Lung (tissue), 12 donors: Measurements from ENCODE around the gene GPATCH4. TPM values are rescaled to one million over a fixed set of nuclear protein-coding genes. Genes with fewer than 3 reads are reported as not detected.

Source experiments
- ATAC-seq: fragments of 200-7000 bp; cut with Tn5 transposase; one replicate; pipeline ENCODE4 v1.9.1; 2020; ENCODE audit warnings: moderate number of reproducible peaks; ENCODE audit not compliant: insufficient read depth, low FRiP score
- DNase-seq, 3 donors: peaks; one replicate each; pipeline ENCODE4 v3.0.0-alpha.2; 2013 to 2017
- H3K27ac ChIP-seq, 2 donors: one replicate each; pipeline ENCODE4 v1.5.1; 2013; ENCODE audit warnings: mild to moderate bottlenecking in 2 of 2, moderate library complexity in 2 of 2, control low read depth in 1 of 2, inconsistent platforms in 1 of 2, low read depth in 1 of 2, low read length in 1 of 2
- H3K27me3 ChIP-seq, 3 donors: one replicate each; pipeline ENCODE4 v1.5.1; 2013; ENCODE audit warnings: low read length in 2 of 3; ENCODE audit not compliant: control insufficient read depth in 3 of 3, insufficient read depth in 3 of 3
- H3K36me3 ChIP-seq, 4 donors: one replicate each; pipeline ENCODE4 v1.5.1; 2013; ENCODE audit warnings: low read length in 4 of 4, mild to moderate bottlenecking in 1 of 4, moderate library complexity in 1 of 4; ENCODE audit not compliant: control insufficient read depth in 4 of 4, insufficient read depth in 4 of 4
- H3K4me1 ChIP-seq, 5 donors: one replicate each; pipeline ENCODE4 v1.5.1; 2013; ENCODE audit warnings: low read length in 5 of 5, mild to moderate bottlenecking in 2 of 5, moderate library complexity in 1 of 5; ENCODE audit not compliant: control insufficient read depth in 5 of 5, insufficient read depth in 5 of 5
- H3K4me3 ChIP-seq: one replicate; pipeline ENCODE4 v1.5.1; 2013; ENCODE audit warnings: mild to moderate bottlenecking, control low read depth, moderate library complexity
- H3K9ac ChIP-seq, 2 donors: one replicate each; pipeline ENCODE4 v1.5.1; 2013; ENCODE audit warnings: low read length in 2 of 2, control low read depth in 1 of 2; ENCODE audit not compliant: insufficient read depth in 1 of 2
- H3K9me3 ChIP-seq, 4 donors: one replicate each; pipeline ENCODE4 v1.5.1; 2013; ENCODE audit warnings: low read length in 3 of 4, mild to moderate bottlenecking in 1 of 4, moderate library complexity in 1 of 4; ENCODE audit not compliant: control insufficient read depth in 4 of 4, insufficient read depth in 3 of 4
- WGBS, 2 donors: extraction: QIAGEN DNeasy Blood & Tissue Kit; methylation state at CpG; one replicate each; pipeline ENCODE4 v1.1.7; 2013; 5-methylcytosine and 5-hydroxymethylcytosine counted together
- polyA plus RNA-seq, 2 donors: library from polyadenylated mRNA; stranded (reverse); fragments of 200-250 nt; gene quantifications; one replicate each; pipeline ENCODE4 v1.2.1, GENCODE V29; 2013
- total RNA-seq, 2 donors: library from RNA; depleted of rRNA in 1 of 2; stranded (reverse); fragments of >200 nt in 1 of 2; gene quantifications; one replicate each; pipeline ENCODE4 v1.2.1, GENCODE V29; 2014 to 2021
- TF ChIP-seq, protein P1 (sequence below): IDR thresholded peaks from 2 replicates; pipeline ENCODE4 v1.5.1; 2012; ENCODE audit warnings: mild to moderate bottlenecking; ENCODE audit errors: control extremely low read depth, extremely low read depth
- donor health status: control.
- donor health status: control.
- donor health status: Bipolar disorder and iron deficiency.
- donor health status: healthy.
- donor health status: DM: yes; HTN: yes; CAD: no.

Gene GPATCH4
- total and polyA plus RNA-seq, 4 donors = 11.9 to 34.3 (median 24.6) TPM

DNA sequence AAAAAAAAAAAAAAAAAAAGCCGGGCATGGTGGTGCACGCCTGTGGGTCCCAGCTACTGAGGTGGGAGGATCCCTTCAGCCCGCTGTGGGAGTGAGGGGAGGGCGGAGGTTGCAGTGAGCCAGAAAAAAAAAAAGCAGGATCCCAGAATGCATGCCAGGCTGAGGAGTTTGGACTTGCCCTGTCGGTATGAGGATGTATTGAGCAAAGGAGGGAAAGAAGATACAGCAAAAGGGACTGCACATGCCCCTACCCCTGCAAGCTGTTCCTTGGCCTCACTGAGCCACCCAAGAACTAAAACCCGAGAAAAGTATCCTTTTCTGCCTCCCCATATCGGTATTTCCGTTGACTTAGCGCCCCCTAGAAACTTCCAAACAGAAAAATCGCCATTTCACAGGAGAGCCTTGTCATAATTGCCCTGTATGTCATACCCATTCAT, 1.3 kb upstream of the GPATCH4 start:
- 36 to 47% methylated on average over 9 to 10 of the region's 10 CpGs for WGBS, 2 donors
- ATAC-seq = no peak
- no peaks in the 10 kb centered on the region for H3K27me3 ChIP-seq
- peaks cover 3 to 10% (median 6%) of the 10 kb centered on the region in 5 donors for H3K4me1 ChIP-seq
- no peak overlapping the region for H3K4me3 ChIP-seq
- H3K36me3 ChIP-seq = peaks cover 3 to 10% (median 5%) of the 10 kb centered on the region in 4 donors
- H3K27ac ChIP-seq = no peak overlapping the region
- DNase-seq = no peak
- TF ChIP-seq, protein P1, sequence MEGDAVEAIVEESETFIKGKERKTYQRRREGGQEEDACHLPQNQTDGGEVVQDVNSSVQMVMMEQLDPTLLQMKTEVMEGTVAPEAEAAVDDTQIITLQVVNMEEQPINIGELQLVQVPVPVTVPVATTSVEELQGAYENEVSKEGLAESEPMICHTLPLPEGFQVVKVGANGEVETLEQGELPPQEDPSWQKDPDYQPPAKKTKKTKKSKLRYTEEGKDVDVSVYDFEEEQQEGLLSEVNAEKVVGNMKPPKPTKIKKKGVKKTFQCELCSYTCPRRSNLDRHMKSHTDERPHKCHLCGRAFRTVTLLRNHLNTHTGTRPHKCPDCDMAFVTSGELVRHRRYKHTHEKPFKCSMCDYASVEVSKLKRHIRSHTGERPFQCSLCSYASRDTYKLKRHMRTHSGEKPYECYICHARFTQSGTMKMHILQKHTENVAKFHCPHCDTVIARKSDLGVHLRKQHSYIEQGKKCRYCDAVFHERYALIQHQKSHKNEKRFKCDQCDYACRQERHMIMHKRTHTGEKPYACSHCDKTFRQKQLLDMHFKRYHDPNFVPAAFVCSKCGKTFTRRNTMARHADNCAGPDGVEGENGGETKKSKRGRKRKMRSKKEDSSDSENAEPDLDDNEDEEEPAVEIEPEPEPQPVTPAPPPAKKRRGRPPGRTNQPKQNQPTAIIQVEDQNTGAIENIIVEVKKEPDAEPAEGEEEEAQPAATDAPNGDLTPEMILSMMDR = no peak
- H3K9ac ChIP-seq = no peak overlapping the region
- H3K9me3 ChIP-seq = no peaks in the 10 kb centered on the region

DNA sequence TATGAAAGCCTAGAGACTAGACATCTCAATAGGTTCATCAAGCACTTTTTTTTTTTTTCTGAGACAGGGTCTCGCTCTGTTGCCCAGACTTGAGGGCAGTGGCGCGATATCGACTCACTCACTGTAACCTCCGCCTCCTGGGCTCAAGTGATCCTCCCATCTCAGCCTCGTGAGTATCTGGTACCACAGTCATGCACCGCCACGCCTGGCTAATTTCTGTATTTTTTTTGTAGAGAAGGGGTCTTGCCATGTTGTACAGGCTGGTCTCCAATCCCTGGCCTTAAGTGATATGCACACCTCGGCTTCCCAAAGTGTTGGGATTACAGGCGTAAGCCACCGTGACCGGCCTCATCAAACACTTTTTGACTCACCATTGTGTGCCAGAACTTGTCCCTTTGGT, 613 bp upstream of the GPATCH4 start:
- Histone ChIP-seq H3K4me3 (no peak overlapping the region), H3K4me1 (peaks cover 3 to 10% (median 6%) of the 10 kb centered on the region in 5 donors), H3K9ac (peak overlapping the region; percentile 31 to 73), H3K36me3 (peaks cover 3 to 11% (median 9%) of the 10 kb centered on the region in 4 donors), H3K27me3 (no peaks in the 10 kb centered on the region), H3K9me3 (no peaks in the 10 kb centered on the region), H3K27ac (peak overlapping the region in 1 of 2 donors; percentile 63)
- 77 to 79% methylated on average over 12 of the region's 12 CpGs for WGBS, 2 donors
- no peak for DNase-seq
- TF ChIP-seq, protein P1 = no peak
- ATAC-seq = no peak

DNA sequence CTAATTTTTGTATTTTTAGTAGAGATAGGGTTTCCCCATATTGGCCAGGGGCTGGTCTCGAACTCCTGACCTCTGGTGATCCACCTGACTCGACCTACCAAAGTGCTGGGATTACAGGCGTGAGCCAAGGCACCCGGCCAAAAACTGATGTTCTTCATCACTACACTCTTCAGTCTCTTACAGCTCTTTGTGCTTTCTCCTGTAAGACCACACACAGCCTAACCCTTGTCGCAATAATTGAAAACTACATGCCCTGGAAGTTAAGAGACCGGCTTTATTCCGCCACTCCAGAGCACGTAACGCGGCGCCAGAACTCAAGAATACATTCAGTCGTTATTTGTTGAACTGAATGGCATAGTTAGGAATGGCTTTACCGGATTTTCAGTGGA, 552 bp downstream of the GPATCH4 start:
- Histone ChIP-seq H3K27ac (peak overlapping the region; percentile 34 to 63), H3K4me3 (peak overlapping the region; percentile 75), H3K9me3 (no peaks in the 10 kb centered on the region), H3K36me3 (peaks cover 3 to 18% (median 14%) of the 10 kb centered on the region in 4 donors), H3K4me1 (peaks cover 3 to 10% (median 6%) of the 10 kb centered on the region in 5 donors), H3K9ac (peak overlapping the region in 1 of 2 donors; percentile 31), H3K27me3 (no peaks in the 10 kb centered on the region)
- ATAC-seq (no peak), DNase-seq (peak in 1 of 3 donors; percentile 28)
- TF ChIP-seq, protein P1 = no peak
- 4 to 6% methylated on average over 13 of the region's 13 CpGs for WGBS, 2 donors

DNA sequence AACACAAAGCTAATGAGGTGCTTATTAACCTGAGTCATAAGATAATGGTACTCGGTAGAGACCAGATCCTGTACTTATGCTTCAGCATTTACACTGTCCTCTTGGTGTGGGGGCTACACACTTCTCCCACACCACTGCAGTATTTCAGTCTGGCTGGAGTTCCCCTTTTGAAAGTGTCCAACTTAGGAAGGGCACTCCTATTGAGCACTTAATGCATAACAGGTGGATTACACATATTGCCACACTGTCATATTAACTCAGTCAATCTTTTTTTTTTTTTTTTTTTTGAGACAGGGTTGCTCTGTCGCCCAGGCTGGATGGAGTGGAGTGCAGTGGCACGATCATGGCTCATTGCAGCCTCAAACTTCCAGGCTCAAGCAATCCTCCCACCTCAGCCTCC, 1.5 kb downstream of the GPATCH4 start:
- Histone ChIP-seq H3K27me3 (no peaks in the 10 kb centered on the region), H3K36me3 (peaks cover 3 to 27% (median 17%) of the 10 kb centered on the region in 4 donors), H3K9me3 (no peaks in the 10 kb centered on the region), H3K9ac (no peak overlapping the region), H3K4me3 (no peak overlapping the region), H3K27ac (no peak overlapping the region), H3K4me1 (peaks cover 3 to 10% (median 6%) of the 10 kb centered on the region in 5 donors)
- DNase-seq (no peak), ATAC-seq (no peak)
- WGBS, 2 donors = 48 to 52% methylated on average over 3 of the region's 3 CpGs
- TF ChIP-seq, protein P1 = no peak
